HCT116 (cell line): Measurements from ENCODE around the gene ACO2. TPM values are rescaled to one million over a fixed set of nuclear protein-coding genes. Genes with fewer than 3 reads are reported as not detected.

Experiments used
- ATAC-seq: fragments of 200-7000 bp; cut with Tn5 transposase; 2 replicates; pipeline ENCODE4 v1.9.1; 2020; ENCODE audit warnings: mild to moderate bottlenecking, moderate library complexity
- BruUV-seq: library from RNA; stranded (reverse); fragments of 400-500 nt; replicated peaks from 2 replicates; lab custom pipeline; 2021; lab: Mats Ljungman, UMichigan
- CTCF ChIA-PET: fragments of 300-600 bp; sonication (Branson Sonifier 250); formaldehyde crosslinking; loops from one replicate; lab custom pipeline; 2021; ENCODE audit warnings: antibody characterized with exemption; lab: Charles Lee
- POLR2A ChIA-PET: fragments of 300-600, 350-600 bp; sonication (Branson Sonifier 250); formaldehyde crosslinking; loops from one replicate; lab custom pipeline; 2021; ENCODE audit warnings: antibody characterized with exemption; lab: Charles Lee
- RAD21 ChIA-PET, 2 experiments: fragments of 300-600 bp; sonication (Branson Sonifier 250); formaldehyde crosslinking; loops; one replicate each; lab custom pipeline; 2023; ENCODE audit warnings: low total read pairs in 2 of 2; ENCODE audit not compliant: uncharacterized antibody in 2 of 2, unreplicated experiment in 2 of 2, low non-redundant PET in 1 of 2; lab: Charles Lee
- DNase-seq: peaks from one replicate; pipeline ENCODE4 v3.0.0-alpha.2; 2010; ENCODE audit warnings: low read depth, low spot score
- H2AFZ ChIP-seq: fragments of 200-600 bp; shearing (Covaris generic), sonication (generic); 2 replicates; pipeline ENCODE4 v1.6.1; 2017; ENCODE audit warnings: low read depth, mixed run types, mixed read lengths, antibody characterized with exemption, low read length; ENCODE audit not compliant: poor library complexity, severe bottlenecking
- H3K27ac ChIP-seq: 2 replicates; pipeline ENCODE4 v1.5.1; 2012; ENCODE audit warnings: low read depth, low read length
- H3K27me3 ChIP-seq: fragments of 200-600 bp; sonication (generic); 2 replicates; pipeline ENCODE4 v1.6.1; 2016; ENCODE audit warnings: mixed run types, low read length, mixed read lengths; ENCODE audit not compliant: insufficient read depth
- H3K36me3 ChIP-seq, 2 experiments: fragments of 200-500 bp in 1 of 2; fragments of 200-600 bp in 1 of 2; sonication (Bioruptor generic) in 1 of 2; sonication (generic) in 1 of 2; 2 replicates each; pipeline versions ENCODE4 v1.5.1 to v1.6.1; 2014 to 2016; ENCODE audit warnings: low read length in 2 of 2, inconsistent platforms in 1 of 2, mixed read lengths in 1 of 2, mixed run types in 1 of 2; ENCODE audit not compliant: insufficient read depth in 2 of 2, control insufficient read depth in 1 of 2
- H3K4me1 ChIP-seq, 2 experiments: fragments of 200-600 bp in 1 of 2; sonication (generic) in 1 of 2; 2 replicates each; pipeline versions ENCODE4 v1.5.1 to v1.6.1; 2012 to 2017; ENCODE audit warnings: low read length in 2 of 2, inconsistent platforms in 1 of 2, mild to moderate bottlenecking in 1 of 2, mixed read lengths in 1 of 2, mixed run types in 1 of 2, moderate library complexity in 1 of 2; ENCODE audit not compliant: insufficient read depth in 2 of 2, control insufficient read depth in 1 of 2
- H3K4me2 ChIP-seq: fragments of 200-600 bp; sonication (generic); 2 replicates; pipeline ENCODE4 v1.6.1; 2017; ENCODE audit warnings: mixed run types, low read length, mixed read lengths
- H3K4me3 ChIP-seq, 2 experiments: fragments of 200-600 bp in 1 of 2; sonication (generic) in 1 of 2; replicated peaks in 1 of 2; 2 replicates each; pipeline ENCODE4 v1.5.1; 2011 to 2016; ENCODE audit warnings: low read length in 2 of 2, control low read depth in 1 of 2, low read depth in 1 of 2, mild to moderate bottlenecking in 1 of 2, mixed read lengths in 1 of 2, mixed run types in 1 of 2
- H3K79me2 ChIP-seq: fragments of 200-600 bp; sonication (generic); 2 replicates; pipeline ENCODE4 v1.6.1; 2017; ENCODE audit warnings: mild to moderate bottlenecking, mixed run types, low read length, moderate library complexity, mixed read lengths; ENCODE audit not compliant: insufficient read depth
- H3K9ac ChIP-seq: fragments of 200-600 bp; sonication (generic); 2 replicates; pipeline ENCODE4 v1.6.1; 2016; ENCODE audit warnings: low read length, mixed read lengths
- H3K9me2 ChIP-seq: fragments of 200-600 bp; sonication (generic), shearing (Covaris generic); 2 replicates; pipeline ENCODE4 v1.6.1; 2017; ENCODE audit warnings: mixed run types, mild to moderate bottlenecking, moderate library complexity; ENCODE audit not compliant: insufficient read depth
- H3K9me3 ChIP-seq, 2 experiments: fragments of 200-500 bp in 1 of 2; fragments of 200-600 bp in 1 of 2; sonication (Bioruptor generic) in 1 of 2; sonication (generic) in 1 of 2; 2 replicates each; pipeline ENCODE4 v1.6.1; 2014 to 2017; ENCODE audit warnings: low read length in 2 of 2, mixed read lengths in 2 of 2, inconsistent platforms in 1 of 2, low read depth in 1 of 2, mild to moderate bottlenecking in 1 of 2, mixed run types in 1 of 2, moderate library complexity in 1 of 2; ENCODE audit not compliant: control insufficient read depth in 1 of 2, insufficient read depth in 1 of 2
- H4K20me1 ChIP-seq: fragments of 200-600 bp; sonication (generic), shearing (Covaris generic); 2 replicates; pipeline ENCODE4 v1.6.1; 2017; ENCODE audit warnings: mixed run types, mild to moderate bottlenecking, moderate library complexity; ENCODE audit not compliant: insufficient read depth
- ATF3 ChIP-seq: IDR thresholded peaks from 2 replicates; pipeline ENCODE4 v1.6.1; 2012
- ELF1 ChIP-seq: IDR thresholded peaks from 2 replicates; pipeline ENCODE4 v1.6.1; 2012; ENCODE audit warnings: low read depth, borderline replicate concordance
- EZH2 ChIP-seq: fragments of 200-600 bp; sonication (generic); IDR thresholded peaks from 2 replicates; pipeline ENCODE4 v1.6.1; 2017; ENCODE audit warnings: antibody characterized with exemption, mixed run types
- EZH2phosphoT487 ChIP-seq: fragments of 200-600 bp; IDR thresholded peaks from 2 replicates; pipeline ENCODE4 v1.6.1; 2018; ENCODE audit warnings: antibody characterized with exemption, borderline replicate concordance
- FOSL1 ChIP-seq: IDR thresholded peaks from 2 replicates; pipeline ENCODE4 v1.6.1; 2012; ENCODE audit warnings: low read depth
- JUND ChIP-seq: IDR thresholded peaks from 2 replicates; pipeline ENCODE4 v1.6.1; 2012
- POLR2AphosphoS5 ChIP-seq: IDR thresholded peaks from 2 replicates; pipeline ENCODE4 v1.6.1; 2011; ENCODE audit warnings: mild to moderate bottlenecking, low read depth, low read length, moderate library complexity
- RAD21 ChIP-seq: IDR thresholded peaks from 2 replicates; pipeline ENCODE4 v1.6.1; 2012; ENCODE audit warnings: low read depth, mild to moderate bottlenecking
- TCF7L2 ChIP-seq: IDR thresholded peaks from 2 replicates; pipeline ENCODE4 v1.7.0; 2011; ENCODE audit warnings: borderline replicate concordance, inconsistent platforms; ENCODE audit not compliant: insufficient read depth, insufficient read length; ENCODE audit errors: extremely low read depth
- YY1 ChIP-seq: IDR thresholded peaks from 2 replicates; pipeline ENCODE4 v1.6.1; 2011; ENCODE audit warnings: low read length, low read depth, moderate library complexity, mild to moderate bottlenecking; ENCODE audit not compliant: insufficient replicate concordance; ENCODE audit errors: extremely low read depth
- intact Hi-C: fragments of 100-400 bp; cut with micrococcal nuclease; formaldehyde crosslinking; loops from 2 replicates; pipeline ENCODE4 v1.10.0; 2022
- total RNA-seq: library from RNA; stranded (reverse); gene quantifications from one replicate; pipeline ENCODE4 v1.2.1, GENCODE V29; 2021; ENCODE audit not compliant: unreplicated experiment
- TF ChIP-seq, protein P1 (sequence below): IDR thresholded peaks from 2 replicates; pipeline ENCODE4 v1.6.1; 2011; ENCODE audit warnings: mild to moderate bottlenecking, low read length, moderate library complexity; ENCODE audit not compliant: insufficient replicate concordance; ENCODE audit errors: extremely low read depth

Gene ACO2
- total RNA-seq, 1 experiment from 2014 or later: 108 TPM

GRCh38 chr22:41544671-41545476 is 76.0 kb downstream of the ACO2 start:
- CTCF ChIA-PET: interaction anchor here (0.9 kb wide), 1 partner anchor 52 kb away, joined by 3 read pairs; no protein-coding TSS in a partner anchor
- Histone ChIP-seq H3K9ac (peak overlapping the region; percentile 100), H3K27ac (no peak overlapping the region; the same call in 1 of the 2 replicates), H3K79me2 (peaks cover 45% of the 10 kb centered on the region), H4K20me1 (peaks cover 6% of the 10 kb centered on the region; the same call in 1 of the 2 replicates), H3K36me3 (peaks cover 4 to 13% of the 10 kb centered on the region in 2 experiments; a peak in 2 of 4 replicates), H3K4me2 (peak overlapping the region; percentile 94), H2AFZ (peak overlapping the region; percentile 77), H3K9me2 (no peaks in the 10 kb centered on the region), H3K4me1 (peaks cover 15 to 25% of the 10 kb centered on the region in 2 experiments), H3K9me3 (no peaks in the 10 kb centered on the region), H3K27me3 (no peaks in the 10 kb centered on the region), H3K4me3 (peak overlapping the region; percentile 92 to 99)
- POLR2A ChIA-PET: interaction anchor here (1.3 to 1.7 kb wide), 2 partner anchors 9 to 45 kb away, joined by 6 to 7 read pairs; partner anchors contain the start of gene PMM1
- TF ChIP-seq ELF1 (no peak), ATF3 (no peak), EZH2phosphoT487 (no peak), JUND (no peak), RAD21 (no peak), YY1 (no peak), EZH2 (no peak)
- no peak for DNase-seq
- no TSS peak for BruUV-seq
- intact Hi-C loops: no loop called here
- RAD21 ChIA-PET: no interaction called here
- ATAC-seq: no peak

GRCh38 chr22:41548830-41549211 is 79.9 kb downstream of the ACO2 start:
- no peak overlapping the region for H3K4me3 ChIP-seq
- H3K4me2 ChIP-seq: no peak overlapping the region
- DNase-seq (no peak), ATAC-seq (no peak)
- no TSS peak for BruUV-seq
- RAD21 ChIA-PET: no interaction called here
- no peaks in the 10 kb centered on the region for H4K20me1 ChIP-seq
- H3K79me2 ChIP-seq: peaks cover 5% of the 10 kb centered on the region
- H2AFZ ChIP-seq: no peak overlapping the region
- no peaks in the 10 kb centered on the region for H3K27me3 ChIP-seq
- H3K9me3 ChIP-seq: no peaks in the 10 kb centered on the region
- CTCF ChIA-PET: no interaction called here
- intact Hi-C loops: no loop called here
- H3K4me1 ChIP-seq: peaks cover 10 to 18% of the 10 kb centered on the region in 2 experiments; a peak in 3 of 4 replicates
- no peaks in the 10 kb centered on the region for H3K9me2 ChIP-seq
- TF ChIP-seq, protein P1, sequence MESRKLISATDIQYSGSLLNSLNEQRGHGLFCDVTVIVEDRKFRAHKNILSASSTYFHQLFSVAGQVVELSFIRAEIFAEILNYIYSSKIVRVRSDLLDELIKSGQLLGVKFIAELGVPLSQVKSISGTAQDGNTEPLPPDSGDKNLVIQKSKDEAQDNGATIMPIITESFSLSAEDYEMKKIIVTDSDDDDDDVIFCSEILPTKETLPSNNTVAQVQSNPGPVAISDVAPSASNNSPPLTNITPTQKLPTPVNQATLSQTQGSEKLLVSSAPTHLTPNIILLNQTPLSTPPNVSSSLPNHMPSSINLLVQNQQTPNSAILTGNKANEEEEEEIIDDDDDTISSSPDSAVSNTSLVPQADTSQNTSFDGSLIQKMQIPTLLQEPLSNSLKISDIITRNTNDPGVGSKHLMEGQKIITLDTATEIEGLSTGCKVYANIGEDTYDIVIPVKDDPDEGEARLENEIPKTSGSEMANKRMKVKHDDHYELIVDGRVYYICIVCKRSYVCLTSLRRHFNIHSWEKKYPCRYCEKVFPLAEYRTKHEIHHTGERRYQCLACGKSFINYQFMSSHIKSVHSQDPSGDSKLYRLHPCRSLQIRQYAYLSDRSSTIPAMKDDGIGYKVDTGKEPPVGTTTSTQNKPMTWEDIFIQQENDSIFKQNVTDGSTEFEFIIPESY: no peak
- TF ChIP-seq FOSL1: no peak
- no peak for TF ChIP-seq TCF7L2
- TF ChIP-seq POLR2AphosphoS5: no peak
- no peak for TF ChIP-seq ELF1
- TF ChIP-seq, all 23 proteins: peak for 0
- no peak overlapping the region for H3K9ac ChIP-seq
- H3K27ac ChIP-seq: no peak overlapping the region
- POLR2A ChIA-PET: no interaction called here
- no peaks in the 10 kb centered on the region for H3K36me3 ChIP-seq
